ENCODE measurements around the gene GNRH2.

- no peak for TF ChIP-seq CTCF (conservative IDR thresholded peaks at IDR 0.05)
- TF ChIP-seq EZH2 (IDR thresholded peaks at IDR 0.05; ENCODE audit: low read depth) = no peak
These were observed 29.7 kb upstream of the GNRH2 start for GRCh38 chr20:3013771-3014170.
